Right lobe of liver (tissue), 6 donors: ENCODE results near the gene TSEN2. TPM values are rescaled to one million over a fixed set of nuclear protein-coding genes. Genes with fewer than 3 reads are reported as not detected.

Experiments
- ATAC-seq, 4 donors: fragments of 200-7000 bp; cut with Tn5 transposase; one replicate each; pipeline ENCODE4 v1.9.1; 2020; ENCODE audit warnings: mild to moderate bottlenecking in 4 of 4, moderate library complexity in 4 of 4
- DNase-seq, 3 donors: peaks; one replicate each; pipeline ENCODE4 v3.0.0-alpha.2; 2020
- H3K27ac ChIP-seq, 3 donors: fragments of 200-600 bp; one replicate each; pipeline ENCODE4 v1.8.0; 2022
- H3K27me3 ChIP-seq, 2 donors: fragments of 200-600 bp; one replicate each; pipeline ENCODE4 v1.8.0; 2022
- H3K36me3 ChIP-seq, 4 donors: fragments of 200-600 bp; sonication (generic) in 1 of 4; one replicate each; pipeline versions ENCODE4 v1.5.1 to v1.8.0; 2017 to 2022; ENCODE audit warnings: control low read depth in 1 of 4
- H3K4me1 ChIP-seq, 4 donors: fragments of 200-600 bp; sonication (generic) in 1 of 4; one replicate each; pipeline versions ENCODE4 v1.5.1 to v1.8.0; 2017 to 2022; ENCODE audit warnings: control low read depth in 1 of 4
- H3K4me3 ChIP-seq, 3 donors: fragments of 200-600 bp; one replicate each; pipeline ENCODE4 v1.8.0; 2022
- H3K9me3 ChIP-seq, 4 donors: fragments of 200-600 bp; sonication (generic) in 1 of 4; one replicate each; pipeline versions ENCODE4 v1.5.1 to v1.8.0; 2017 to 2022; ENCODE audit warnings: control low read depth in 1 of 4
- POLR2A ChIP-seq: fragments of 450-650 bp; IDR thresholded peaks from one replicate; pipeline ENCODE4 v1.6.1; 2017; ENCODE audit warnings: antibody characterized with exemption, mild to moderate bottlenecking
- WGBS: methylation state at CpG from one replicate; pipeline ENCODE4 v1.1.6; 2018; ENCODE audit warnings: low coverage, low lambda C conversion rate; ENCODE audit not compliant: insufficient coverage; ENCODE audit errors: missing lambda C conversion rate; 5-methylcytosine and 5-hydroxymethylcytosine counted together
- intact Hi-C, 2 donors: fragments of 100-400 bp; cut with DNase I; formaldehyde crosslinking; loops; one replicate each; pipeline versions ENCODE4 v1.11.2 to v1.14.1; 2022
- total RNA-seq, 6 experiments: library from RNA; depleted of rRNA in 2 of 6; stranded (reverse); fragments of >200 nt in 2 of 6; fragmentation: NEBNext Ultra II Directional in 3 of 6; extraction: Animal tissue kit (Norgen Biotek cat#: 25700) in 3 of 6; gene quantifications; one replicate each; pipeline versions ENCODE4 v1.1.0 to v1.2.4, GENCODE V29; 2016 to 2023
- TF ChIP-seq, protein P1 (sequence below), 4 donors: fragments of 200-600 bp in 3 of 4; fragments of 450-650 bp in 1 of 4; IDR thresholded peaks; one replicate each; pipeline versions ENCODE4 v1.5.1 to v1.8.0; 2016 to 2022; ENCODE audit warnings: antibody characterized with exemption in 4 of 4, mild to moderate bottlenecking in 2 of 4
- donor health status: DM: no; HTN: yes; CAD: no.
- donor health status: DM: no; HTN: no; CAD: no.
- donor health status: DM: no; HTN: no; CAD: no.
- donor health status: DM: no; HTN: yes; CAD: no.
- donor health status: DM: no; HTN: yes; CAD: no.

The TSEN2 gene
- total RNA-seq, 6 experiments from 2014 or later = 4.7 to 9.2 (median 6.4) TPM

- H3K4me3 ChIP-seq = no peak overlapping the region
- 68% methylated on average over 3 of the region's 5 CpGs for WGBS
- H3K9me3 ChIP-seq = no peaks in the 10 kb centered on the region
- TF ChIP-seq, protein P1, sequence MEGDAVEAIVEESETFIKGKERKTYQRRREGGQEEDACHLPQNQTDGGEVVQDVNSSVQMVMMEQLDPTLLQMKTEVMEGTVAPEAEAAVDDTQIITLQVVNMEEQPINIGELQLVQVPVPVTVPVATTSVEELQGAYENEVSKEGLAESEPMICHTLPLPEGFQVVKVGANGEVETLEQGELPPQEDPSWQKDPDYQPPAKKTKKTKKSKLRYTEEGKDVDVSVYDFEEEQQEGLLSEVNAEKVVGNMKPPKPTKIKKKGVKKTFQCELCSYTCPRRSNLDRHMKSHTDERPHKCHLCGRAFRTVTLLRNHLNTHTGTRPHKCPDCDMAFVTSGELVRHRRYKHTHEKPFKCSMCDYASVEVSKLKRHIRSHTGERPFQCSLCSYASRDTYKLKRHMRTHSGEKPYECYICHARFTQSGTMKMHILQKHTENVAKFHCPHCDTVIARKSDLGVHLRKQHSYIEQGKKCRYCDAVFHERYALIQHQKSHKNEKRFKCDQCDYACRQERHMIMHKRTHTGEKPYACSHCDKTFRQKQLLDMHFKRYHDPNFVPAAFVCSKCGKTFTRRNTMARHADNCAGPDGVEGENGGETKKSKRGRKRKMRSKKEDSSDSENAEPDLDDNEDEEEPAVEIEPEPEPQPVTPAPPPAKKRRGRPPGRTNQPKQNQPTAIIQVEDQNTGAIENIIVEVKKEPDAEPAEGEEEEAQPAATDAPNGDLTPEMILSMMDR (IDR thresholded peaks at IDR 0.05) = no peak
- no peak for TF ChIP-seq POLR2A
- no peaks in the 10 kb centered on the region for H3K27me3 ChIP-seq
- H3K36me3 ChIP-seq = no peaks in the 10 kb centered on the region
- H3K27ac ChIP-seq = no peak overlapping the region
- DNase-seq = no peak
- peaks cover 0 to 28% (median 8%) of the 10 kb centered on the region in 4 donors for H3K4me1 ChIP-seq
- intact Hi-C loops = no loop called here
- ATAC-seq = no peak
Measured at GRCh38 chr3:12560505-12561190, 76.4 kb downstream of the TSEN2 start.

- intact Hi-C loops = no loop called here
- Histone ChIP-seq H3K9me3 (no peaks in the 10 kb centered on the region), H3K27ac (no peak overlapping the region), H3K36me3 (no peaks in the 10 kb centered on the region), H3K4me3 (no peak overlapping the region), H3K27me3 (no peaks in the 10 kb centered on the region), H3K4me1 (peaks cover 0 to 20% (median 8%) of the 10 kb centered on the region in 4 donors)
- ATAC-seq (no peak), DNase-seq (no peak)
- TF ChIP-seq, protein P1 (IDR thresholded peaks at IDR 0.05) = no peak
- TF ChIP-seq POLR2A = no peak
- 87% methylated on average over 2 of the region's 2 CpGs for WGBS
Measured at GRCh38 chr3:12561397-12561796, 77.1 kb downstream of the TSEN2 start.

DNA sequence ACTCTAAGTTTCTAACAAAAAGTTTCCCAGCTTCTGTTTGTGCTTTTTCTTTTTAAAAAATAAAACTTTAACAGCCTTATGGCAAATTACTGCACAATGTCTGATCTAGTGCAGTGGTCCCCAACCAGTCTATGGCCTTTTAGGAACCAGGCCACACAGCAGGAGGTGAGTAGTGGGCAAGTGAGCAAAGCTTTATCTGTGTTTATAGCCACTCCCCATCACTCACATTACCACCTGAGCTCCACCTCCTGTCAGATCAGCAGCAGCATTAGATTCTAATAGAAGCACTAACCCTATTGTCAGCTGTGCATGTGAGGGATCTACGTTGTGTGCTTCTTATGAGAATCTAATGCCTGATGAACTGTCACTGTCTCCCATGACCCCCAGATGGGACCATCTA, 78.2 kb downstream of the TSEN2 start:
- Histone ChIP-seq H3K27me3 (no peaks in the 10 kb centered on the region), H3K4me3 (no peak overlapping the region), H3K4me1 (peaks cover 0 to 19% (median 8%) of the 10 kb centered on the region in 4 donors), H3K9me3 (no peaks in the 10 kb centered on the region), H3K36me3 (no peaks in the 10 kb centered on the region), H3K27ac (no peak overlapping the region)
- no peak for DNase-seq
- no peak for ATAC-seq
- WGBS = 89% methylated on average over 1 of the region's 1 CpG
- intact Hi-C loops = no loop called here
- TF ChIP-seq, protein P1 (IDR thresholded peaks at IDR 0.05) = no peak
- no peak for TF ChIP-seq POLR2A

DNA sequence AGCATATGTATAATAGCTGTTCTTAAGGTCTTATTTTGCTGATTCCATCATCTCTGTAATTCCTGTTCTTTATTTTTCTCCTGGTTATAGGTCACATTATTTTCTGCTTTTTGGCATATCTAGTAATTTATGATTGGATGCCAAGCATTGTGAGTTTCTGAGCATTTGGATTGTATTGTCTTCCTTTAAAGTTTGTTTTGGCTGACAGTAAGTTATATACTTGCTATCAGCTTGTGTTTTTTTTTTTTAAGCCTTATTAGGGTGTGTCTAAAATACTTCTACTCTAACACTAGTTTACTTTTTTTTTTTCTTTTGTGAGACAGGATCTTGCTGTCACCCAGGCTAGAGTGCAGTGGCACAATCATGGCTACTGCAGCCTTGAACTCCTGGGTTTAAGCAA, 82.7 kb downstream of the TSEN2 start:
- no peak for ATAC-seq
- H3K27ac ChIP-seq = no peak overlapping the region
- H3K4me3 ChIP-seq = no peak overlapping the region
- H3K4me1 ChIP-seq = no peaks in the 10 kb centered on the region
- TF ChIP-seq, protein P1 (IDR thresholded peaks at IDR 0.05) = no peak
- TF ChIP-seq POLR2A = no peak
- no peaks in the 10 kb centered on the region for H3K27me3 ChIP-seq
- H3K9me3 ChIP-seq = no peaks in the 10 kb centered on the region
- DNase-seq = no peak
- intact Hi-C loops = no loop called here
- peaks cover 0 to 28% (median 15%) of the 10 kb centered on the region in 4 donors for H3K36me3 ChIP-seq
